GM19328 (cell line): ENCODE results near the gene OS9.

Experiments
- ATAC-seq: cut with Tn5 transposase; IDR thresholded peaks from one replicate; pipeline ENCODE4 v1.9.1; 2021; ENCODE audit warnings: mild to moderate bottlenecking, moderate library complexity; ENCODE audit not compliant: unreplicated experiment

OS9 gene

DNA sequence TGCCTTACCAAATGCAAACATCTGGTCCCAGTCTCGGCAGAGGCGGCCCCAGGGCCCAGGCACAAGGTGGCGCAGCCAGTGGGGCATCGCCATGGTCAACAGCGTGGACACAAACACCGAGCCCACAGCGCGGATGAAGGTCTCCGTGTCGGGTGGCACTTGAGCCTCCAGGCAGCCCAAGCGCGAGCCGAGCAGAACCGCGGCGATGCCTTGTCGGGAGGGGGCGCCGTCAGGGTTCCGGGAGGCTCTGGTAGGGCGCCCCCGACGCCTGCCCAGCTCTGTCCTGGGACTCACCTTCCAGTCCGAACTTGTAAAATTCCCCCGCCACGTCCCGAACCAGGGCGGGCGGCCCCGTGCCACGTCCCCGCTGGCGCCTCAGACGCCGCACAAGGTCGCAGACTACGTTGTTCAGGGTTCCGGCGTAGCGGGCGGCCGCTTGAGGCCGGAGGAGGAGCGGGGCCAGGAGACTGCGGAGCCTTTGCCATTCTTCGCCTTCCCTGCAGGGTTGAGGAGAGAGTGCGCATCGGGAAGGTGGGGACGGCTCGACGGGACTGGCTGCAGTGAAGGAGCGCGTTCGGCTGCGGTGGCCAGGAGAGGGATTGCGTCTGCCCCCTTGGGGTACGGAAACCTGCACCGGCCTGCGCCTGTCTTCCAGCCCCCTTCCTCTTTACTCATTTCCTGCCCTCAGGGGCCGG lies 71.2 kb downstream of the OS9 start:
- ATAC-seq = peak; percentile 45

DNA sequence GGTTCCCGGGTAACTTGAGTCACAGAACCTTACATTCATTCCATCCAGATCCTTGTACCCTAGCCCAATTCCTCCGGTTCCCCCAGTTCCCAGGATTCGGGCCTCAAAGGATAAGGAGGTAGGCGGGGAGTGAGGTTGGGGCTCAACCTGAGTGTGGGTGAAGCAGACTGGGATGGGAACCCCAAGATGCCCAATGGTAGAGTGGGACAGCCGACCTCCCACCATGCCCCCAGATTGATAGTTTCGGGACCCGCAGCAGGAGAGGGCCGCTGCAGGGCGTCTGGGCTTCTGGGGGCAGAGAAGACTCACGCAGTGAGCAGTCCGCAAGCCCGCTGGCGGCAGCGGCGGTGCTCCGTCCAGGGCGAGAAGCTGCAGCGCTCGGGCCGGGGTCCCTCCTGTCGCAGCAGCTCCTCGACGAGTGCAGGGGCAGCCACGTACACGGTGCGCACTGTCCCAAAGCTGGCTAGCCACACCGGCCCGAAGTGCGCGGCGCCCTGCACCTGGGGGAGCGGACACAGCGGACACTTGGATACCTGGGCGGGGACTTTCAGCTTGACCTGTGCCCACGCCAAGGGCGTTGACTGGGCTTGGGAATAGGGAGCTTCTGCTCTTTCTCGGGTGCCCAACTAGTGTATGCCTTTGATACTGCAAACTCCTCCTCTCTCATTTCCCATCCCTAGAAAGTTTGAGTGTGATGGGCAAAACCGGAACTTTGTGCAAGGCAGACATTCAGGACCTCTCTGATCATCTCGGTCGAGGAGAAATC lies 71.9 kb downstream of the OS9 start:
- ATAC-seq = no peak

DNA sequence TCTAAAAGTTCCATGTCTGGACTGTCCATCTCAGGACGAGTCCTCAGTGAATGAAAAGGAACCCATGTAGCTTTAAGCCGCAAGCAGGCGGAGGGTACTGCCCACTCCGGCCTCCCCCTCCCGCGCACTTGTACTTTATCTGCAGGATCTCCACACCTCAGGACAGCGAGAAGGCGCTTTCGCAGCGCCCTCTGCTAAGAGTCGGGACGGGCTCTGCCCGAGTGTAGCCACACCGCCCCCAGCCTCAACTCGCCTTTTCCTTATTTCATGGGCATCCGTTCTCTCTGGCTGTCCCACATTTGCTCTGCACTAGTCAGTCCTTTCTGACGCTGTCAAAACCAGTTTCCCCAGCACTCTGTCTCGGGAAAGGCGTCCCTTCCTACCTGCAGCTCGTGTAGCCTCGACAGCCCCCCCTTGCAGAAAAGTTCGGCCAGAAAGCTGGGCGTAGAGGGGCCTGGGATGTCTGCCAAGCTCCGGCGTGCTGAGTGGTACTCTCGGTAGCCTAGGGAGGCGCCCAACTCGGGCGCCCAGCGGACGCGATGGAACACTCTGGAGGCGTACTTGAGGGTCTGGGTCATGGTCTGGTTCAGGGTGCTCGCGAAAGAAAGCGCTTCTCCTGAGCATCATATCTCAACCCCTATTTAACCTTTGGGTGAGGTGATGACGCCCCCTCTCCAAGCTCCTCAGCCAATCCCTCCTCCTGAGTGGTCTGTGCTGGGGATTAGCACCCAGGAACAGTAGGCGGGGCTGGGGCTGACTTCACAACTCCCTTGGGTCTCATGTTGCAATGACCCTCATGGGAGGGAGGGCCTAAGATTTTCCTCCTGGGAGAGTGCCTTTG lies 72.8 kb downstream of the OS9 start, which contains the start of gene CYP27B1:
CYP27B1 (minus strand) TSS at position 615 of the 841 bp plus-strand sequence; CDS start at position 578, 37 bp downstream.
- ATAC-seq = no peak

DNA sequence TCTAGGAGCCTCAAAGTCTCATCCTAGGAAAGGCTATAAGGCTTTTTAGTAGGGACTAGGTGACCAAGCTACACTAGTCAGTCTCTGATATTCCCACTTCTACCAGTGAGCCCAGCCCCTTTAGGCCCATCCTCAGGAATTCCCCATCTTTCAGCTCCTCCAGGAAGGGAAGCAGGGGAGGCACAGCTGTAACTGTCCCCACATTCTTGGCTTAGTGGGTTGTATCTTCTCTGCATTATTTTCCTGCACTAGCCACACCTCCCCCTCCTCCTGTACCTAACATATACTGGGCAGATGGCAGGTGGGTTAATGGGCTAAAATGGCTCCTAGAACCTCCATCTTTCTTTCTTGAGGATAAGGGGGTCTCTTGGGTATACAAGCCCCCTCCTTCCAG lies 73.4 kb downstream of the OS9 start:
- ATAC-seq = no peak

DNA sequence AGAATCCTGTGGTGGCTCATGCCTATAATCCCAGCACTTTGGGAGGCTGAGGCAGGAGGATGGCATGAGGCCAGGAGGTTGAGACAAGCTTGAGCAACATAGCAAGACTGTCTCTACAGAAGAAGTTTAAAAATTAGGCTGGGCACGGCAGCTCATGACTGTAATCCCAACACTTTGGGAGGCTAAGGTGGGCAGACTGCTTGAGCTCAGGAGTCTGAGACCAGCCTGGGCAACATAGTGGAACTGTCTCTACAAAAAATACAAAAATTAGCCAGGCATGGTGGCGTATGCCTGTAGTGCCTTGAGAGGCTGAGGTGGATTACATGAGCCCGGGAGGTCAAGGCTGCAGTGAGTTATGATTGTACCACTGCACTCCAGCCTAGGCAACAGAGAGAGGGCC lies 73.9 kb downstream of the OS9 start:
- no peak for ATAC-seq

DNA sequence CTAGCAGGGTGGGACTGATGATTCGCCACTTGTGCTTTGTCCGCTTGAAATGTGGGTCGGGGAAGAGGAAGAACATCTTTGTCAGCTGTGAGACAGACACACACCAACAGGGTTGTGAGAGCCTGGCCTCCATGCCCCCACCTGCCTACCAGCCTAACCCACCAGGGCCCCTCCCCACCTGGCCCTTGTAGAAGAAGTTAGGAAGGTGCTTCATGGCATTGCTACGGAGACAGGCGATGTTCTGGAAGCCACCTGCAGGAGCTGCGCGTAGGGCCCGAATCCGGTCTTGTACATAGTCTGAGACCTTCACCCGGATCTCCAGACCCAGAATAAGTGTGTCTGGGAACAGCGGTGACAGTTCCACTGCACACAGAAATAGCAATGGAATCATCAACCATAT lies 75.7 kb downstream of the OS9 start:
- no peak for ATAC-seq

DNA sequence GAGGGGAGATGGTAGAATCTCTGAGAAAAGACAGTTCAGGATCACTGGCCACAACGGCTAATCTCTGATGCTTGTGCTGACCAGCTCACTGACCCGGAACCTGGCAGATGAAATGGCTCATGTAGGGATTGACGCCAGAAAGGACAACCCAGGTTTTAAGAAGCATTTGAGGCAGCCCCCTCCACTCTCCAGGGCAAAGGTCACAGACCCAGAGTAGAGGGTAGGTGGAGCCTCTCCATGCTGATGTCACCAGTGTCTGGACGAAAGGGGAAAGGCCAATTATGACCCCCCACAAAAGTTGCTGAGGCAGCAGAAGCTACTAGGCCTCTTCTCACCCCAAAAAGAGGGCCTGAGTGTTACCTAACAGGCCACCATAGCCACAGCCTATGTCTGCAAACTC lies 76.8 kb downstream of the OS9 start:
- ATAC-seq = no peak
